NT2/D1 (cell line): ENCODE results near the gene KPNA1.

ENCODE experiments used
- SUZ12 ChIP-seq: IDR thresholded peaks from 2 replicates; pipeline ENCODE4 v1.6.1; 2011; ENCODE audit not compliant: insufficient read length, insufficient read depth; ENCODE audit errors: extremely low read depth
- ZNF274 ChIP-seq: IDR thresholded peaks from 2 replicates; pipeline ENCODE4 v1.6.1; 2011; ENCODE audit warnings: mild to moderate bottlenecking, low read depth, low read length

- TF ChIP-seq ZNF274, result no peak
- TF ChIP-seq SUZ12, result no peak
Observed at GRCh38 chr3:122558605-122559004, 43.9 kb upstream of the KPNA1 start.
